HFF-Myc (cell line): Measurements from ENCODE around the gene NCMAP.

Source experiments
- DNase-seq: peaks from one replicate; pipeline ENCODE4 v3.0.0-alpha.2; 2011; ENCODE audit warnings: low read depth; ENCODE audit errors: extremely low read depth
- H3K4me3 ChIP-seq: replicated peaks from 2 replicates; pipeline ENCODE4 v1.5.1; 2011; ENCODE audit warnings: low read depth, mild to moderate bottlenecking, control low read depth, low read length
- TF ChIP-seq, protein P1 (sequence below): IDR thresholded peaks from 2 replicates; pipeline ENCODE4 v1.5.1; 2012; ENCODE audit warnings: mild to moderate bottlenecking, low read depth, low read length, control low read depth; ENCODE audit errors: missing control alignments

Gene NCMAP

DNA sequence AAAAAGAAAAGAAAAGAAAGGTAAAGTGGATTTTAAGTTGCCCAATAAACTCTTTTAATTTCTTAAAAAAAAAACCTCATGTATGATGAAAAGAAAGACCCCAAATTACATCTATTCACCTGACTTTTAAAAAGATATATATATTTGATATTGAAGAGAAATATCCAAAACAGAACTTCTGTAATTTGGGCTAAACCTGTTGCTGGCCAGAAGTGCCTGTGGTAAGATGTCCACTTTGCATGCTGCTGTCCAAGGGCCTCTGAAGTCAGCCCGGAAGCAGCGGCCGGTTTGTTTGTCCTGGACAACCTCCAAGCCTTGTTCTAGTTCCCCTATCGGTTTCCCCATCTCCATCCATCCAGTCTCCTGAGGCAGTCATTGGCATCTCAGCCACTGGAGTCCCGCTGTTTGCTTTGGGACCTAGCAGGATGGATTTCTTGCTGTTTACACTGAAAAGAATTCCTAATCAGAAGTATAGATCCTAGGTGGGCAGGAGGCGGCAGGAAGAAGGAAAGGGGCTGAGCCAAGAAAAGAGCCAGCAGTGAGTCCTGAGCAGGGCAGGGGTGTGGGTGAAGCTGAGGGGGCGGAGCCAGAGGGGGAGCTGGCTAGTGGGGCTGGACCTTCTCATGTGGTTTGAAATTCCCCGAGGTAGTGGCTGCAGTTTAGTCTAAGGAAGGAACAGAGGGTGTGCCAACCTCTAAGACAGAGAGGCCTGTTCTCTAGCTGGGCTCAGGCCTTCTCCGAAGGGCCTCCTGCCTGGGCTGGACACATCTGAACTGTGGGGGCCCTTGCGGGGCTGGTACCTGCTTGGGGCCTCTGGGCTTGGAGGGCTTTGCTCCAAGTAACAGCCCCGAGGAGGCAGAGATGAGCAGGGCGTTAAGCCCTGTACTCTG lies 3.3 kb downstream of the NCMAP start:
- peak; percentile 6 for DNase-seq
- H3K4me3 ChIP-seq = no peak overlapping the region
- TF ChIP-seq, protein P1, sequence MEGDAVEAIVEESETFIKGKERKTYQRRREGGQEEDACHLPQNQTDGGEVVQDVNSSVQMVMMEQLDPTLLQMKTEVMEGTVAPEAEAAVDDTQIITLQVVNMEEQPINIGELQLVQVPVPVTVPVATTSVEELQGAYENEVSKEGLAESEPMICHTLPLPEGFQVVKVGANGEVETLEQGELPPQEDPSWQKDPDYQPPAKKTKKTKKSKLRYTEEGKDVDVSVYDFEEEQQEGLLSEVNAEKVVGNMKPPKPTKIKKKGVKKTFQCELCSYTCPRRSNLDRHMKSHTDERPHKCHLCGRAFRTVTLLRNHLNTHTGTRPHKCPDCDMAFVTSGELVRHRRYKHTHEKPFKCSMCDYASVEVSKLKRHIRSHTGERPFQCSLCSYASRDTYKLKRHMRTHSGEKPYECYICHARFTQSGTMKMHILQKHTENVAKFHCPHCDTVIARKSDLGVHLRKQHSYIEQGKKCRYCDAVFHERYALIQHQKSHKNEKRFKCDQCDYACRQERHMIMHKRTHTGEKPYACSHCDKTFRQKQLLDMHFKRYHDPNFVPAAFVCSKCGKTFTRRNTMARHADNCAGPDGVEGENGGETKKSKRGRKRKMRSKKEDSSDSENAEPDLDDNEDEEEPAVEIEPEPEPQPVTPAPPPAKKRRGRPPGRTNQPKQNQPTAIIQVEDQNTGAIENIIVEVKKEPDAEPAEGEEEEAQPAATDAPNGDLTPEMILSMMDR = no peak

DNA sequence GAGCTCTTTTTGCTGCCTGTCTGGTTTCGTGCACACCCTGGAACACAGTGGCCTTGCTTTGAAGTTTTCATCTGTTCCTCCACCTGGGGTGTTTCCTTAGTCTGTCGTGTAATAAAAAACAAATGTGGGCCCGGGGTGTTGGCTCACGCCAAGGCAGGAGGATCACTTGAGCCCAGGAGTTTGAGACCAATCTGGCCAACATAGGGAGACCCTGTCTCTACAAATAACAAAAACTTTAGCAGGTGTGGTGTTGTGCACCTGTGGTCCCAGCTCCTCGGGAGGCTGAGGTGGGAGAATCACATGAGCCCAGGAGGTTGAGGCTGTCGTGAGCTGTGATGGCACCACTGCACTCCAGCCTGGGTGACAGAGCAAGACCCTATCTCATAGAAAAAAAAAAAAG lies 4.5 kb downstream of the NCMAP start:
- TF ChIP-seq, protein P1 = no peak
- H3K4me3 ChIP-seq = no peak overlapping the region
- DNase-seq = no peak

DNA sequence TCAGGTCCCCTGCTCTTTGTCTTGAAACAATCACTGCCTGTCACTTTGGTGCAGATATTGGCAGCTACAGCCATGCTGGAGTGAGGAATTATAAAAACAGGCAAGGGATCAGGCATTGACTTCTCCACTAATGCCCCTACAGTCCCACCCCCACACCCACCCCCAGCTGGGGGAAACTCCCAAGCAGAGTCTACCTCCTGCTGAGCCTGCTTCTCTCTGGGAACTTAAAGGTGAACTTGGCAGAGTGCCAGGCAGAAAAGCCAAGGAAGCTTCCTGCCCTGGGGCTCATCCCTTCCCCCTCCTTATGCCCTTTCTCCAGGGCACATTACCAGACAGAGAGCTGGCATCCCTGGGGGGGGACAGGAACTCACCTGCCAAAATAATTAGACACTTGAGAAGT lies 6.7 kb downstream of the NCMAP start:
- no peak overlapping the region for H3K4me3 ChIP-seq
- TF ChIP-seq, protein P1 = no peak
- DNase-seq = no peak

DNA sequence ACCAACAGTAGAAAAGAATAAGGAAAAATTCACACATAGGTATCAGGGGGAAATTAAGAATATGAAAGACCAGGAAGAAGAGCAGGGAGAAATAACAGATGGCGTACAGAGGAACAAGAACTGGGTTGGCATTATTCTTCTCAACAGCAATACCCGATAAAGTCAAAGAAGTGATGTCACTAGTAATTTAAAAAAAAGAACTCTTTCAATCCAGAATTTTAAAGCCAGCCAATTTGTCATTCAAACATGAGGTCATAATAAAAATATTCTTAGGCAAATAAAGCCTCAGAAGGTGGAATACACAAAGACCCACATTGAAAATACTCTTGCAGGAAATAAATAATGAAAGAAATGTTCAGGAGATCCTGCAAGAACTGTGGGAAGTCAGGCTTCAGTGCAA lies 8.8 kb downstream of the NCMAP start:
- DNase-seq = no peak
- TF ChIP-seq, protein P1 = no peak
- H3K4me3 ChIP-seq = no peak overlapping the region

DNA sequence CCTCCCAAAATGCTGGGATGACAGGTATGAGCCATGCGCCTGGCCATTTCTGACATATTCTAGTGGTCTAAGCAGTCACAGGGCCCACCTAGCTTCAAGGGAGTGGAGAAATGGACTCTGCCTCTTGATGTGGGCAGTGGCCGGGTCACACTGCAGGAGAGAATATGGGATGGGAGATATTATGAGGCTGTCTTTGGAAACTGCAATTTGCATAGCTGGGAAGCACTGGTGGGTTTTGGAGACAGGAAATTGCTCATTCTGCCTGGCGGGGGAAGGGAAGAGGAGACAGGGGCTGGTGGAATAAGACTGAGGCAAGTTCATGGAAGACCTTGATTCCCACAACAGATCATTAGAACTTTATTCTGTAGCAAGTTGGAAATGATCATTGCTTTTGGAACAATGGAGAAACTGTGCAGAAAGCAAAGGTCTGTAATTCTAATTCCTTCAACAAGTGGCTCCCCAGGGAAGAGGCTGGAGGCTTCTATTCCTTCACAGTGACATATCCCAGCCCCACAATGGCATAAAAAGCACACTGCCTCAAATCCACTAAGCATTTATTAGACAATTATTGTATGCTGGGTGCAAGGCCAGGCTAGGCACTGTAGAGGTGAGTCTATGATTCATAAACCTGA lies 10.5 kb downstream of the NCMAP start:
- no peak overlapping the region for H3K4me3 ChIP-seq
- DNase-seq = no peak
- TF ChIP-seq, protein P1 = no peak

DNA sequence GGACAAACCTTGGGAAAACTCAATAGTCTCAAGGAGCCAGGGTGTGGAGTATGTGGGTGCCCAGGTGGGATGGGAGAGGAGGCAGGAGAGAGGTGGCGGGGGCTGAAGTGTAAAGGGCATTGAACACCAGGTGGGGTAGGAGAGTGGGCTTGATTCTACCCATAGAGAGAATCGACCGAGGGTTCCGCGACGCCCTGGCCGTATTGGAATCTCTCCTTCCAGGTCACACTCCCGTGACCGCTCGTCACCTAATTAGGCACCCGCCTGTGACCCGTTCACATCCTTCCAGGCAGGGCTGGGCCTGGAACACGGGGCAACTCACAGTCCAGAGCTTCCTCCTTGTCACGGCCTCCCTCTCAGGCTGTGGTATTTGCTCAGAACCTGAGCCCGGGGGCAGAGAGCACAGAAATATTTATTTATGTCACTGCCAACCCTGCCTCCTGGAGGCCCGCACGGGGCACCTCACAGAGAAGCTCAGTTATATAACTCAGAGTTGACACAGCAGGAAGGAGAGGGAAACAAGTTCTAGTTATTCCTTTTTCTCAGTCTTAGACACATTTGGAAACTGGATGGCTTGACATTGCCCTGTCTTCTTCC lies 12.0 kb downstream of the NCMAP start:
- no peak overlapping the region for H3K4me3 ChIP-seq
- TF ChIP-seq, protein P1 = no peak
- no peak for DNase-seq
